ENCODE results near the gene TRIM45. TPM values are rescaled to one million over a fixed set of nuclear protein-coding genes. Genes with fewer than 3 reads are reported as not detected.
A peak's percentile ranks its signal among the peaks of the same experiment; 100 is the strongest.

TRIM45 gene
- total and polyA plus RNA-seq, 2 of the 4 experiments (the other 2 are of a cell fraction), result 2.0 to 5.1 TPM

DNA sequence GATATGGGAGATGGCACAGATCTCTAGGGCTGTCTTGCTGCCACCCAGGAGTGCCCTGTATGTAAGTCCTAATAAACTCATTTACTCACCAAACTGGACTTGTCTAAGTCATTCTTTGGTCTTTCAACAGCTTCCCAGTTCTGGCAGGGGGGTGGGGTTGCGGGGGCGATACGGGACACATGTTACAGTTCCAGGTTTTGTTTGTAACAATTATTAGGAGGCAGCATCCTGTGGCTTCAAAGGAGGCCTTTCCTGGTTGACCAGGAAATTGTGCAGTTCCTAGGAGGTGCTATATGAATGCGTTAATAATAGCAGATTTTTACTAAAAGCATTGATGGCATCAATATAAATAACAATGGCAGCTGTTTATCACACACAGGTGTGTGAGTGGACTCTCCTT lies 42.7 kb upstream of the TRIM45 start:
- H3K14ac ChIP-seq (replicated peaks; ENCODE audit: low read depth, low read length), result no peak overlapping the region; the same call in 1 of the 2 replicates
- no peak overlapping the region for H2AK9ac ChIP-seq (replicated peaks; ENCODE audit: low read depth, low read length, poor library complexity)
- CTCF ChIA-PET, result interaction anchor here (0.7 kb wide), 1 partner anchor 17 kb away, joined by 3 read pairs; no protein-coding TSS in a partner anchor
- in situ Hi-C loops (cut with MboI; ENCODE audit: low sequenced_read_pairs), result no loop called here
- H3K27me3 ChIP-seq (ENCODE audit: control insufficient read depth, insufficient read depth, low read length), result peaks cover 5% of the 10 kb centered on the region
- no peak overlapping the region for H3K56ac ChIP-seq (ENCODE audit: extremely low read depth, insufficient read depth, low read length)
- BruUV-seq (replicated peaks), result no TSS peak
- peak overlapping the region; percentile 27; the same call in 1 of the 2 replicates for H3K4ac ChIP-seq (ENCODE audit: low read depth, low read length)
- peaks cover 3% of the 10 kb centered on the region; the same call in 1 of the 2 replicates for H3K4me1 ChIP-seq (ENCODE audit: control insufficient read depth, insufficient read depth, low read length)
- no peak overlapping the region for H3K4me2 ChIP-seq (ENCODE audit: low read depth, low read length)
- no peak overlapping the region for H2BK15ac ChIP-seq (ENCODE audit: low read depth, low read length)
- no peak overlapping the region for H2BK20ac ChIP-seq (ENCODE audit: low read depth, low read length)
- H3K4me3 ChIP-seq (ENCODE audit: insufficient read depth, low read depth, low read length), result no peak overlapping the region
- peaks cover 2% of the 10 kb centered on the region; the same call in 1 of the 2 replicates for H3K9me3 ChIP-seq (ENCODE audit: control insufficient read depth, insufficient read depth, low read length)
- H3K9me1 ChIP-seq (ENCODE audit: insufficient read depth, low read length), result no peaks in the 10 kb centered on the region
- dilution Hi-C loops (cut with HindIII; ENCODE audit: low sequenced_read_pairs, unreplicated experiment), result no loop called here
- ATAC-seq (ENCODE audit: low read depth), result no peak
- no peak overlapping the region for H3K23ac ChIP-seq (ENCODE audit: low read depth, low read length)
- WGBS, 2 experiments (ENCODE audit: extremely low coverage in 2 of 2, insufficient read length in 1 of 2), result no CpG with 5 or more reads among the region's 4 CpGs
- no peak overlapping the region for H3K27ac ChIP-seq (ENCODE audit: insufficient read depth, low read length)
- H4K20me1 ChIP-seq (ENCODE audit: insufficient read depth, low read length), result no peaks in the 10 kb centered on the region
- intact Hi-C loops (cut with micrococcal nuclease), result no loop called here
- POLR2A ChIA-PET (ENCODE audit: unreplicated experiment), result no interaction called here
- no peak overlapping the region for H4K5ac ChIP-seq (ENCODE audit: low read depth, low read length)
- no peak for DNase-seq
- no peak overlapping the region for H2AFZ ChIP-seq (replicated peaks; ENCODE audit: low read length, poor library complexity)
- H4K8ac ChIP-seq (ENCODE audit: low read depth in 2 of 2, low read length in 2 of 2), result no peak overlapping the region
- H3K36me3 ChIP-seq (ENCODE audit: control insufficient read depth, insufficient read depth, low read length), result no peaks in the 10 kb centered on the region
- H3K79me1 ChIP-seq (ENCODE audit: low read depth in 1 of 2, low read length in 2 of 2), result no peaks in the 10 kb centered on the region
- no peak overlapping the region; the same call in 1 of the 2 replicates for H2AK5ac ChIP-seq (ENCODE audit: low read depth, low read length)
- TF ChIP-seq SMC3 (IDR thresholded peaks at IDR 0.05; ENCODE audit: low read depth, low read length) (no peak), RFX5 (IDR thresholded peaks at IDR 0.05; ENCODE audit: low read depth, low read length) (no peak), RAD21 (IDR thresholded peaks at IDR 0.05; ENCODE audit: low read length) (no peak), NFE2L2 (IDR thresholded peaks at IDR 0.05; ENCODE audit: low read depth, low read length) (no peak), MAFK (IDR thresholded peaks at IDR 0.05; ENCODE audit: low read depth, low read length) (no peak), MXI1 (IDR thresholded peaks at IDR 0.05; ENCODE audit: borderline replicate concordance, low read depth, low read length) (no peak), MAZ (IDR thresholded peaks at IDR 0.05; ENCODE audit: borderline replicate concordance, low read depth, low read length) (no peak), POLR2A (IDR thresholded peaks at IDR 0.05; ENCODE audit: low read depth, low read length) (no peak), FOS (IDR thresholded peaks at IDR 0.05; ENCODE audit: low read depth, low read length) (no peak), RCOR1 (IDR thresholded peaks at IDR 0.05; ENCODE audit: insufficient replicate concordance, low read length) (no peak), CEBPB (IDR thresholded peaks at IDR 0.05; ENCODE audit: low read depth, low read length) (no peak)
- TF ChIP-seq, protein P1, sequence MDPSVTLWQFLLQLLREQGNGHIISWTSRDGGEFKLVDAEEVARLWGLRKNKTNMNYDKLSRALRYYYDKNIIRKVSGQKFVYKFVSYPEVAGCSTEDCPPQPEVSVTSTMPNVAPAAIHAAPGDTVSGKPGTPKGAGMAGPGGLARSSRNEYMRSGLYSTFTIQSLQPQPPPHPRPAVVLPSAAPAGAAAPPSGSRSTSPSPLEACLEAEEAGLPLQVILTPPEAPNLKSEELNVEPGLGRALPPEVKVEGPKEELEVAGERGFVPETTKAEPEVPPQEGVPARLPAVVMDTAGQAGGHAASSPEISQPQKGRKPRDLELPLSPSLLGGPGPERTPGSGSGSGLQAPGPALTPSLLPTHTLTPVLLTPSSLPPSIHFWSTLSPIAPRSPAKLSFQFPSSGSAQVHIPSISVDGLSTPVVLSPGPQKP (IDR thresholded peaks at IDR 0.05; ENCODE audit: borderline replicate concordance, low read depth, low read length), result no peak
- TF ChIP-seq, protein P2, sequence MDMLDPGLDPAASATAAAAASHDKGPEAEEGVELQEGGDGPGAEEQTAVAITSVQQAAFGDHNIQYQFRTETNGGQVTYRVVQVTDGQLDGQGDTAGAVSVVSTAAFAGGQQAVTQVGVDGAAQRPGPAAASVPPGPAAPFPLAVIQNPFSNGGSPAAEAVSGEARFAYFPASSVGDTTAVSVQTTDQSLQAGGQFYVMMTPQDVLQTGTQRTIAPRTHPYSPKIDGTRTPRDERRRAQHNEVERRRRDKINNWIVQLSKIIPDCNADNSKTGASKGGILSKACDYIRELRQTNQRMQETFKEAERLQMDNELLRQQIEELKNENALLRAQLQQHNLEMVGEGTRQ (IDR thresholded peaks at IDR 0.05; ENCODE audit: low read depth, low read length), result no peak
- TF ChIP-seq, protein P3, sequence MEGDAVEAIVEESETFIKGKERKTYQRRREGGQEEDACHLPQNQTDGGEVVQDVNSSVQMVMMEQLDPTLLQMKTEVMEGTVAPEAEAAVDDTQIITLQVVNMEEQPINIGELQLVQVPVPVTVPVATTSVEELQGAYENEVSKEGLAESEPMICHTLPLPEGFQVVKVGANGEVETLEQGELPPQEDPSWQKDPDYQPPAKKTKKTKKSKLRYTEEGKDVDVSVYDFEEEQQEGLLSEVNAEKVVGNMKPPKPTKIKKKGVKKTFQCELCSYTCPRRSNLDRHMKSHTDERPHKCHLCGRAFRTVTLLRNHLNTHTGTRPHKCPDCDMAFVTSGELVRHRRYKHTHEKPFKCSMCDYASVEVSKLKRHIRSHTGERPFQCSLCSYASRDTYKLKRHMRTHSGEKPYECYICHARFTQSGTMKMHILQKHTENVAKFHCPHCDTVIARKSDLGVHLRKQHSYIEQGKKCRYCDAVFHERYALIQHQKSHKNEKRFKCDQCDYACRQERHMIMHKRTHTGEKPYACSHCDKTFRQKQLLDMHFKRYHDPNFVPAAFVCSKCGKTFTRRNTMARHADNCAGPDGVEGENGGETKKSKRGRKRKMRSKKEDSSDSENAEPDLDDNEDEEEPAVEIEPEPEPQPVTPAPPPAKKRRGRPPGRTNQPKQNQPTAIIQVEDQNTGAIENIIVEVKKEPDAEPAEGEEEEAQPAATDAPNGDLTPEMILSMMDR (conservative IDR thresholded peaks at IDR 0.05; ENCODE audit: low read depth, low read length), result no peak
- H3K18ac ChIP-seq (ENCODE audit: low read depth, low read length), result no peak overlapping the region
- no peak overlapping the region for H2BK120ac ChIP-seq (ENCODE audit: low read depth, low read length)
- H4K91ac ChIP-seq (ENCODE audit: insufficient read depth, low read depth, low read length), result no peak overlapping the region
- H3K9ac ChIP-seq (ENCODE audit: low read depth, low read length), result no peak overlapping the region
- no peak overlapping the region for H2BK5ac ChIP-seq (ENCODE audit: low read depth, low read length, poor library complexity, severe bottlenecking)

All from IMR-90 (cell line).